NCI-H146 treated with DMSO at 0.1 percent for 48 hours (cell line): Measurements from ENCODE around the gene ACOT13.
A peak's percentile ranks its signal among the peaks of the same experiment; 100 is the strongest.
"Not testable (repeated sequence)": the region's sequence is repeated elsewhere in the genome, so short reads cannot be mapped to it uniquely, and the experiment has no call there.

ENCODE experiments used
- DNase-seq: peaks from one replicate; lab custom pipeline; 2025; ENCODE audit not compliant: unreplicated experiment; lab: John Stamatoyannopoulos, UW

Gene ACOT13

DNA sequence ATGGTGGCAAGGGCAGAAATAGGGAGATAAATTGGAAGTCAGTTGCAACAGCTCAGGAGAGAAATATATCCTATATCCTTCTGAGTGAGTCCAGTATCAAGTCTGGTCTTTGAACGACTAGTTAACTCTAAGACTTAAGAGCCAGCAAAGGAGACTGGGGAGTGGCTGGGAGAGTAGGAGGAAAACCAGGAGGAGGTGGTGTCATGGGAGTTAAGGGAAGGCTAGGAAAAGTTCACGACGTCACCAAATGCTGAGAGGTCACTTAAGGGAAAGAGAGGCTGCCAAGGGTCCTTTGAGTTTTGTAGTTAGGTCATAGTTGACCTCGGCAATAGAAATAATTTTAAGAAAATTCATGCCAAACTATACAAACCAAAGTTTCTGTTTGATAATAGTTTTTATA is 25.1 kb downstream of the ACOT13 start:
- no peak for DNase-seq

DNA sequence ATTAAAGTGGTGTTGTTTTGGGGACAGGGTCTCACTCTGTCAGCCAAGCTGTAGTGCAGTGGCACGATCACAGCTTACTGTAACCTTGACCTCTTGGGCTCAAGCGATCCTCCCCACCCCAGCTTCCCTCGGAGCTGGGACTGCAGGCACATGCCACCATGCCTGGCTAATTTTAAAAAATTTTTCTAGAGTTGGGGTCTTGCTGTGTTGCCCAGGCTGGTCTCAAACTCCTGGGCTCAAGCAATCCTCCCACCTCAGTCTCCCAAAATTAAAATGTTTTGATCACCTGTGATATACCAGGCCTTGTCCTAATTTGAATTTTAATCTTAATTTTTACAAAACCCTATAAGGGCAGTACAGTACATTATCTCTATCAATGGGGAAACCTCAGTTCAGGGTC is 25.5 kb downstream of the ACOT13 start:
- no peak for DNase-seq

DNA sequence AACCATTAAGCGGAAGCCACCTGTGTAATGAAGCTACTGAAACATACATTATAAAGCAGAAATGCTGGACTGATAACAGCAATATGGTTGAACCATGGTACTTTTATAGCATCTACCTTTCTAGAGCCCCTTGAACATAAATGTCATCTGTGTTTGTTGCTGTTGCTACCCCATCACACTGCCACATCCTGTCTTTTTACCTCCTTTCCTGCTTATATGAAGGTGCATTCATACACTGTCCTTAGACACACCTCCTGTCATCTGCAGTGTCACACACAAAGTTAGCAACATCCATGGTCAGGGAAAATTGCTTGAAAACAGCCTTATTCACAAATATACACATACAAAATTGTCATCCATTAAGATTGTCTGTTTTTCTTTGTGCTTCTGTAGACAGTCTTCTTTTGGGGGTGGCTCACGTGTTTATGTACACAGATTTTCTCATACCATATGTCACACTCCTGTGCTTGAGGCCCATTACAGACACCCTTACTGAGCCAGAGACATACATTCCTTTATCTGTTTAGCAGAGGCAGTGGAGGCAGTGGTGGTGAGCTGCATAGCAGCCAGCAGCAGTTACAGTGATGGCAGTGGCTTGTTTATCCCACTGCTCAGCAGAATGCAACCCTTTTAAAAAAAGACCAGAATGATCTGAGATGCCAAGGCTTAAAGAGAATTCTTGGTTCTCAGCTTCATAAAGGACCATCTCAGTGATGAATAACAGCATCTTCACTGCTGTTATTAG is 26.1 kb downstream of the ACOT13 start:
- DNase-seq: no peak

DNA sequence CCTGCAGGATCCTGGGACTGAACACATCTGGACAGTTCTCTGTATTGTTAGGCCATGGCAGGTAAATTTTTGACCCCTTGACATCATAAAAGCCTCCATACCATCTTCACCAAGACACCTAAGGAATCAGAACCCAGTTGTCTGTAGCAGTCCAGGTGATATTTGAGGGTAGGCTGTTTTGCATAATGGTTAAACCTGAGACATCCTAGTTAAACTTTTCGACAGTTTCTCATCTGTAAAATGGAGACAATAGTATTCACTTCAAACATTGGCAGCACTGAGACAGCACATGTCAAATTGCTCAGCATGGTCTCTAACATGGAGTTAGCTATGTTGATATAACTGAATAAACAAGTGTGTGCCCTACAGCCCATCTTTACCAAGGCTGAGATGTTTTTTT is 27.3 kb downstream of the ACOT13 start:
- DNase-seq: no peak

DNA sequence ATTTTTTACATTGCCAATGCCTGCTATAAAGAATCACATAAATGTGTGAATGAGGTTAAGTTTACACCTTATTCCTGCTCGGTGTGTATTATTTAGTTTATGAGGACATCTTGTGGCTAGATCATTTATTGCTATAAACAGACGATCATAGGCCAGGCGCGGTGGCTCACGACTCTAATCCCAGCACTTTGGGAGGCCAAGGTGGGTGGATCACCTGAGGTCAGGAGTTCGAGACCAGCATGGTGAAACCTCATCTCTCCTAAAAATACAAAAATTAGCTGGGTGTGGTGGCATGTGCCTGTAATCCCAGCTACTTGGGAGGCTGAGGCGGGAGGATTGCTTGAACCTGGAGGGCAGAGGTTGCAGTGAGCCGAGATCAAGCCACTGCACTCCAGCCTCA is 28.8 kb downstream of the ACOT13 start:
- peak; percentile 58 for DNase-seq

DNA sequence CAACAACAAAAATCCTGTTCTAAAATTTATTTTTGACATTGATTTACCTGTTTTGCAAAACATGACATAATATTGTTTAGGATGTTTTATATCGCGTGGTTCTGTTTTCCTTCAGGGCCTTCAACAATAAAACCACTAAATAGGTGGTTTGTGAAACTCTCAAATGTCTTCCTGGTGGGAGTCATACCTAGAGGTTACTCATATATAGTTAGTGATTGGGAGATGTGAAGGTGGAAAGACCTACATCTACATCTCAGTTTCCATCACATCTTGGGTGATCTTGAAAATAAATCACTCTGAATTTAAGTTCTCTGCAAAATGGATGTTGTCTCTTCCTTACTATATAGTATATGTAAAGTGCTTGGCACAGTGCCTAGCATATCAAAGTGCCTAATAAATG is 29.2 kb downstream of the ACOT13 start:
- DNase-seq: no peak

DNA sequence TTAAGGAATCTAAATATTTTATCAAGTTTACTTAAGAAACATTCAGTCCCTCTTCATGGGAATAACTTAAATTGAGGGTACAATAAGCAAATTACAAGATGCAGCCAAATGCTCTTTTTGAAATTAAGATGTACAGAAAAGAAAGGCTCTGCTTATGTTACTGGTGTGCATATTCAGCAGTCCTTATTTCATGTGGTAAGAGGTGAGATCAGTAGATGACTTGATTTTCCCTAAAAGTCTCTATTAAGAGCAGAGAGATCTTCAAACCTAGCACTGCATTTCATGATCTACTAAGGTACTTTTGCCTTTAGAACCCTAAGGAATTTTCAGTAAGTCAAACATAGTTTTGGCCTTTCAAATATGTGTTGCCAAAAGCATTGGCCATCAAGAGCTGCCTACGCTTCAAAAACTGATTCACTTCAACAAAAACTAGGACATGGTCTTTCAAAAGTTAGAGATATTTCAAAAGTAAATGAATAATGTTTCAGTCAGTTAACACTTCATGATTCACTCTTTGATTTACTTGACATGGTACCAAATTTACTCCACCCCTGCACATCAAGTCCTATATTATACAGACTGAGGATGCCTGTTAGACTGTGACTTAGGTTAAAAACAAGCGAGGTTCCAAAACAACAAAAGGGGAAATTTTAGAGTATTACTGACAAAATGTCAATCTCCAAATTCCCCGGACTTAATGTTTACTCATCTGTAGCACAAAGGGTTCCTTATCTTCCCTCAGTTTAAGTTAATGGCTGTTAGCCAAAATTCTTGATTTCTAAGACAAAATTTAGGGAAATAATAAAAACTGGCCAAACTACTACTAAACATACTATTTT is 32.9 kb downstream of the ACOT13 start:
- no peak for DNase-seq

DNA sequence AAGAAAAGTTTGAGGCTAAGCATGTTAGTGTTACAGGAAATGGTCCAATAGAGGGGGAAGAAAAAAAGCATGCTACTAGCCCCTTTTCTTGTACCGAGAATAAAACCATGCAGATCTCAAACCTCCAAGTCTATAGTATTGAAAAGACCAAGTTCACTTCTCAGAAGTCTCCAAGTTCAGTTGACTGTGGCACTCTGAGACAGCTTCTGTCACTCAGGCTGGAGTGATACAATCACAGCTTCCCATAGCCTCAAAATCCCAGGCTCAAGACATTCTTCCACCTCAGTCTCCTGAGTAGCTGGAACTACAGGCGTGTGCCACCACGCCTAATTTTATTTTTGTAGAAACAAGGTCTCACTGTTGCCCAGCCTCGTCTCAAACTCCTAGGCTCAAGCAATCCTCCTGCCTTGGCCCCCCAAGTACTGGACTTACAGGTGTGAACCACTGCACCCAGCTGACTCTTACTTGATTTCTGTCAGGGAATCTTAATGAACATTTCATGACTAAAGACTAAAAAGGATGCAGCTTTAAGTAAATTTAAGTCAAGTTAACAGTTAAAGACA is 35.9 kb downstream of the ACOT13 start:
- no peak for DNase-seq

DNA sequence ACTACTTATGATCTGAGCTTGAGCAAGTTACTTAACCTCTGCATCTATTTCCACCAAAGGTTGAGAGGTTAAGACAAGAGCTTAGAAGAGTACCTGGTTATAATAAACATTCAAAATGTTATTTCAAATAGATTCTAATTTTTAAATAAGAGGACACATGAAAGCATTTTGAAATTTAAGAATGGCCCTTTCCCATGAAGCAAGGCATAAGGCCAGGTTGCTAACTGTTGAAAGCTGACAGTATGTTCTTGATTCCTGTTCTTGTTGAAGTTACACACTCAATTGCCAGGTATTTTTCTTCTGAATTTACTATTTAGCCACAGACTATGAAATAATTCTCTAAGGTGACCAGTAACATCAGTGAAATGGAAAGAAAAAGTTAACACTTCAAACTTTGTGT is 37.6 kb downstream of the ACOT13 start:
- no peak for DNase-seq

DNA sequence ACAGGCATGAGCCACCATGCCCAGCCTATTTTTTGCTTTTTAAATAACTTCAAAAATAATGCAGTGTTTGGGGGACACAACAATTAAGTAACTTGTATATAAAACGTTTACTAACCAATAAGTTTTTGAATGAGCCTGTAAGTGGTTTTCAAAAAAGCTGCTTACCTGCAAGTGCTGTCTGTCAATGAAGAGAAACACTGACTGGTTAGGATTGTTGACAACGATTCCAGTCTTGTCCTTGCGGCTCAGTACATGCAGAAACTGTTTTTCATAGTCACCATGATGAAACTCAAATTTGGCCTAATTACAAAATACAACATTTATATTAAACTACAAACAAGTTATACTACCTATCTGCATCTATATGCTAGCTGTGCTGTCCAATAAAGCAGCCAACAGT is 41.7 kb downstream of the ACOT13 start:
- DNase-seq: no peak

DNA sequence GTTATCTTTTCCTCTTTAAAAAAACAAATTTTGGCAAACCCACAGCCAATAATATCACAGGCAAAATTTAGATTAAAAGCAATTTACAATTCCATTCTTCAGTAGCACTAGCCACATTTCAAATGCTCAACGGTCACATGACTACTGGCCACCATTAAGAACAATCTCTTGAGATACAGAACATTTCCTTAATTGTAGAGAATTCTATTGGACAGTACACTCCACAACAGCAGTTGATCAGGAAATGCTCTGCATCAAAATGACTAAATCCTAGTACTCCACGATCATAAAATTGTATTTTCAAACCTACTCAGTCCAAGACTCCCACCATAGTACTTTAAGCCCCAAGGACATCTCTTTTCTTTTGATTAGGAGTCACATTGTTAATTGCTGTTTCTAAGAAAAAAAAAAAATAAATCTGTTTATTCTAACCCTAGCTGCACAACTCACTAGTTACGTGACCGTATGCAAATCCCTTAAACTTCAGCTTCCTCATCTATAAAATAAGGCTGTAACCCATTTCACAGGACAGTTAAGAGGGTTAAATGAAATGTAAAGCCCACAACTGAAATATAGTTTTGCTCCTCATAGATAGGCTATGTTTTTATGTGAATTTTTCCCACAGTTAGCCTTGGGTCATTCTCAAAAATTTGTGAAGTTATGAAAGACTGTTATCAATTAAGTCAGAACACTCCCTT is 42.3 kb downstream of the ACOT13 start:
- DNase-seq: no peak

DNA sequence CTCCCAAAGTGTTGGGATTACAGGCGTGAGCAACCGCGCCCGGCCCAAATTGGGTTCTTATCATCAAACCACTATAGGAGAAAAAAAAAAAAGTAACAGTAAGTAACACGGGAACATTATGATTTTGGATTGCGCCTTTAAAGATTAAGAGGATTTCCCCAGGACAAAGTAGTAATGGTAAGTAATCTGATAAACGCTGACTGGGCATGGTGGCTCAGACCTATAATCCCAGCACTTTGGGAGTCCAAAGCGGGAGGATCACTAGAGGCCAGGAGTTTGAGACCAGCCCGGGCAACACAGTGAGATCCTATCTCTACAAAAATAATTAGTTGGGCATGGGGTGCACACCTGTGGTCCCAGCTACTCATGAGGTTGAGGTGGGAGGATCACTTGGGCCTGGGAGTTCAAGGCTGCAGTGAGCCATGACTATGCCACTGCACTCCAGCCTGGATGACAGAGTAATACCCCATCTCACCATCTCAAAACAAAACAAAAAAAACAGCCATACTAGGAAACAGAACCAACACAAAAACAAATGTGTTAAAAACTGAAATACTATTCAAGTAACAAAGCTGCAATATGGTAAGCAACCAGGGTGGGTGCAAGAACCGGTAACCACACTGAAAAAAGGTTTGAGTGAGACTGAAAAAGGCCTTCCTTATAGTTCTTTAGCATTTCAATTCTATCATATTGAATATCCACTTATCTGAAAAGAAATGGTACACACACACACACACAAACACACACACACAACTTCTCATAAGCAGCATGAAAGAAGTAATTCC is 43.8 kb downstream of the ACOT13 start:
- no peak for DNase-seq

DNA sequence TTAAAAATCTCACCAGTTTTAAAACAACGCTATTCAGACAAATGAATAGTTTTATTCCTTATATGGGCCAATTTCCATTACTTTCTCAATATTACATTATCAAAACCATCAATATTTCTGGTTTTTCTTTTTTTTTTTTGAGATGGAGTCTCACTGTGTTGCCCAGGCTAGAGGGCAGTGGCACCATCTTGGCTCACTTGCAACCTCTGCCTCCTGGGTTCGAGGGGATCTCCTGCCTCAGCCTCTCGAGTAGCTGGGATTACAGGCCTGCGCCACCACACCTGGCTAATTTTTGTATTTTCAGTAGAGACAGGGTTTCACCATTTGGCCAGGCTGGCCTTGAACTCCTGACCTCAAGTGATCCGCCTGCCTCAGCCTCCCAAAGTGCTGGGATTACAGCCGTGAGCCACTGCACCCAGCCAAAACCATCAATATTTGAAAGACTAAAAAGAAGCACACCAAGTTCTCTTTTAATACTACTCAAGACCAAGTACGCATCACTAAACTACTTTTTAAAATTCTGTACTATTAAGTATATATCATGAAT is 49.8 kb downstream of the ACOT13 start:
- not testable (repeated sequence) for DNase-seq

DNA sequence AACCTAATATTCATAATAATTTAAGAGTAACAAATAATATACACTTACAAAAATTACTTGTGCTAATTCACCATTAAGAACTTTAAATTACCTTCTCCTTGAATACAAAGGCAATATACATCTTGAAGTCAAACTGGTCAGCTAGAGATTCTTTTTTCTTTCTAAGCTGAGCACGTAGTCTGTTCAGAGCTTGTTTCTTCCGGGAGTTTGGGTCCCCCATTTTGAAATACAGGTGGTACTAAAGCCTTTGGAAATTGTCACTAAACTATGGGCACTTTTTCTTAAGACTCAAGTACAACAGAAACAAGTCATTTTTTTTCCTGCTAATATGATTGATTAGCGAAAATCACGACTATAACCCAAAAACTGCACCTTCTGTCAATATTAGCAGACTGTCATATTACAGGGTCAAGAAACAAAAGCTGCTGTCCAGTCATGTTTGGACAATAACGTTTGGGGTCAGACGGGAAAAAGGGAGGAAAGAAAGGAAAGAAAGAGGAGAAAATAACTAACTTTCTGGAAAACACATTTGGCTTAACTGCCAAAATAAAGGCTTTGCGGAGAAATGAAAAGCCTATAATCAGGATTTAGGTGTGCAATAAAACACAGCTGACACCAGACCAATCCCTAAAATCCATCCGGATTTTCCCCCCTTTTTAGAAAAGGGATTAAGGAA is 51.7 kb downstream of the ACOT13 start:
- DNase-seq: no peak

DNA sequence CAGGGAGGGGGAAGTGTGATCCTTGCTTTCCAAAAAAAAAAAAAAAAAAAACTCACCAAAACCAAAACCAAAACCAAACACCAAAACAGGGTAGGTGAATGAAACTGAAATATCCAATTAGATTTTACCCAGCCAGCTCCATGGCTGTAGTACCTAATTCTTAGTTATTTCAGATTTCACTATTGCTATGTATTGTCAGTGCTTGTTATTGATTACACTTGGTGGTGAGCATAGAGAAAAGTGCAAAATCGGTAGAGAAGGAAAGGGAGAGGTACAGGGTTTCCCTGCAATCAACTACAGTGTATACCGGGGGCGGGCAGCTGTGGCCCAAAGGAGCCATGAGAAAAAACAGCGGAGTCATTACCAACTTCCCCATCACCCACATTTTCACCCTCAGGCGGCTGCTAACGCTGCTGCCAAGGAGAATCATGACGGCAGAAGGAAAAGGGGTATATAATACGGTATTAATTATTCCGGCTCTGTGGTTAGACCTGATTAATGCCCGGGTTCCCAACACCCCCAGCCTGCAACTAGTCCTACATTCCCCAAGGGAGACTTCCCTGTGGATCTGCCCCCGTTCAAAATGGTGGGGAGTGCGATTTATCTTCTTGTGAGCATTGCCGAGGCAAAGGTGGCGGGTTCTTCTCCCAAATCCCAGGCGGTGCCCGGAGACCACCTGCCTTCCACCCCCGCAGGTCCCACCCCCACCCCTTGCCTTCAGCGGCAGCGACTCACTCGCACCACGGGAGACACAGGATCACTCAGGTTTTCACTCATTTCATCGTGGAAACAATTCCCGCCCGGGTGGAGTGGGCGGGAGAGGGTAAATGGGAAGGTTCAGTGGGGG is 52.5 kb downstream of the ACOT13 start, which contains the start of gene C6orf62:
C6orf62 (minus strand) TSS at position 30 of the 847 bp plus-strand sequence. CDS start 486 bp downstream, outside the sequence.
- no peak for DNase-seq

DNA sequence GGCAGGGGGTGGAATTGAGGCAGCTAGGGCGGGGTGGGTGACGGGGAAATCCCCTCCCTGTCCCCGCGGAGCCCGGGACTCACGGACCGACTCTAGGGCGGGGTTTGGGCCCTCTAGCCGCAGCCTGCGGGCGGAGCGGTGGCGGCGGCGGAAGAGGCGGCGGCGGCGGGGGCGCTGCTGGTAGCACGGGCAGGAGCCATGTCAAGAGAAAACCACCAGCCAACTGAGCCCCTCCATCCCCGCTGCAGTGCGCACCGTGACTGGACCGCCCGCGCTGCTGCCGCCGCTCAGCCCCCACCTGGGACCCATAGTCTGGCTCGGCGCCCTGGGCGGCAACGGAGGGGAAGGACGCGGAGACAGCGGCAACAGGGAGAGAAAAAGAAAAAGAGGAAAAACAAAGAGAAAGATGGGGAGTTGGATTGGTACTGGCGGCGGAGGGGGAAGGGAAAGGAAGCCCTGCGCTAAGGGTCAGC is 53.3 kb downstream of the ACOT13 start:
- DNase-seq: no peak

DNA sequence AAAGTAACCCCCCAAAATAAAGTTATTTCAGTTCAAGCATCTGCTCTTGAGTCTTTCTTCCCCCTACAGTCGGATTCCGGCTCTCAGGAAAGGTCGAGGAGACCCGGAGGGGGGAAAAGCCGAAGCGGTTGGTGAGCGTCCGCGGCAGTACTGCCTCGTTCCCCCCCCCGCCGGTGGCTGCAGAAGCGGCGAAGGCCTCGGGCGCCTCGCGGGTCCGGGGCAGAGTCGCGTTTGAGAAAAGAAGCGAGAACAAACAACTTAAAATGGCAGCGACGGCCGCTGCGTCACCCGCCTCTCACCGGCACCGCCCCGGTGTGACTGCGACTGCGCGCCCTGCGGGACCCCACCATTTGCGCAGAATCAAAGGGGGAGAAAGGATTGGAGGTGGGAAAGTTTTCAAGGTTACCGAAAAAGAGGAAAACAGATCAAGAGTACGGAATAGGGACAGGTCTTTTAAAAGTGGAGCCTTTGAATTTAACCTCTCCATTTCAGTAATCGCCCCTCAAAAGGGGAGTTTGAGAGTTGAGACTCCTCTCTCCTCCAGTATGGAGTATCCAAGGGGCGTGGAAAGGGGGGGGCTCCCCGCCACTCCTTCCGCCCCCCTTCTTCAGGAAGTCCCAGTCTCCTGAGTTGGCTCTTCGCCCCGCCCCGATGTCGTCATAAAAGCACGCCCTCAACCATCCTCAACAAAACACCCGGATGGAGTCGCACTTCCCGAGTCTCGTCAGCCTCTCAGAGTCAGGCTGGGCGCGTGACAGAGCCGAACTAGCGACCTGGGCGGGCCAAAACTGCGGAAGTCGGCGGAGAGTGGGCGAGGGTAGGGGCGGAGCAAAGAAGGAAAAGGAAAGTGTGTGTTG is 54.0 kb downstream of the ACOT13 start:
- peak; percentile 99 for DNase-seq
